Stimulated activated CD4-positive, alpha-beta T cell treated with anti-CD3 and anti-CD28 coated beads, Interleukin-12 subunit alpha, Interleukin-12 subunit beta, amount 100 ng/mL, for 4 hours (primary cell): ENCODE results near the gene TBC1D1.

ENCODE experiments used
- DNase-seq: peaks from one replicate; pipeline ENCODE4 v3.0.0-alpha.2; 2020

The TBC1D1 gene

DNA sequence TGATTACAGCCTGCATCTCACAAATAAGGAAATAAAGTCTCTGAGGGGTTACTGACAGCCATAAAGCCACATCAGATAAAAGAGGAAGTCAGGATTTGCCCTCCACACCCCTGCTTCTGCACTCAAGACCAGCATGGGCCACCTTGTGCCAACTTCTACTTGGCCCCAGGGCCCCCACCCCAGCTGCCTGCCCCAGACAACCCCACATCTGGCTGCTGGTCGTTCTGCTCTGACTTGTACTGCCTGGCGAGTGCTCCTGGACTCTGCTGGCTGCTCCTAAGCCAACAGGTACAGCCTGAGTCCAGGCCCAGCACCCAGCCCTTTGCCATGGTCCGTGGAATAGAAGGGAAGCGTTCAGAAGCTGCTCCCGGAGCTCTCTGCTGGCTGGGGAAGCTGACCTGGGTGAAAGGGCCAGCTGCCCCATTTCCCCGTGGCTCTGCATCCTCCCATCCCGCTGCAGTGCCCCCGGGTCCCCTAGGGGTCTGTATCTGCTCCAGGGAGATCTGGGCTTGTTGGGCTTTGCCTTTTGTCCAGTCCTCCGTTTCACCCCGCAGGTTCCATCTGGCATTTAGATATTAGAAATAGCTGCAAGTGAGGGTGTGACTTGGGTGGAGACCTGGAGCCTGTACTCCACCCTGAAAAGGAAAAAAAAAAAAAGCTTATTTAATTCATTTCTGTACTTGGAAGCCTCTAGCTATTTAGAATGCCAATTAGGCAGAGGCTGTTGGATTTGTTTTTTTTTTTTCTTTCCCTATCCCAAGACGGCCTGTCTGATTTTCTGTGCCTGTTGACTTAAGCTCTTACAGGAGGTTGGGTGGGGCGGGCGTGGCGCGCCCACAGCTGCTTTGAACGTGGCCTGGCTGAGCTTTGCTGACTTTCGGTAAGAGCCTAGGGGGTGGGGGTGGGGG, 264.1 kb downstream of the TBC1D1 start:
- DNase-seq = no peak

DNA sequence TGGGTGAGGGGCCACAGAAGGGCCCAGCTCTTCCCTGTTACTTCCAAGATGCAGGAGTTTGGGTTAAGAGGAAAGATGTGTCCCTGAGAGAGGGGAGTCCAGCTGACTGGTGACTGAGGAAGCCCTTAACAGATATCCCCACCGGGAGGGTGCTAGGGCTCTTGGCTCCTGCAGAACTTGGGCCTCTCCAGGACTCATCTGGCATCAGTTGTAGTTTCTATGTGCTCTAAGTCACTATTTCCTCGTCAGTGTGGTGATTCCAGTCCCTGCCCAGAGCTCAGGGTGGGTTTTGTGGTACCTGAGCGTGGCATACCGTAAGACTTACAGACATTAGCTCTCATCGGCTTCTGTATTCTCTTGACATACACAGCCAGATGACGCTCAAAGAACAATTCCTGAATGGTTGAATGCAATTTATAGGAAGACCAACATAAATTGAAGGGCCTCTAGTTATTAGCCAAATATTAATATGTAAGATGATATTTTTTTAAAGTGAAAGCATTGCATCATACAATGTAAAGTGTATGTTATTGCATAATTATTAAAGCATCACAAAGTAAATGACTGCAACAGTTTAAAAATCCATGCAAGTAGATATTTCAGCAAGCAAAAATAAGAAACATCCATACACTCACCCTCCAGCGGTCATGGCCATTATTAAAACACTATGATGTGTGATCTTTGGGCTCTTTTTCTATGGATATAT, 264.9 kb downstream of the TBC1D1 start:
- no peak for DNase-seq

DNA sequence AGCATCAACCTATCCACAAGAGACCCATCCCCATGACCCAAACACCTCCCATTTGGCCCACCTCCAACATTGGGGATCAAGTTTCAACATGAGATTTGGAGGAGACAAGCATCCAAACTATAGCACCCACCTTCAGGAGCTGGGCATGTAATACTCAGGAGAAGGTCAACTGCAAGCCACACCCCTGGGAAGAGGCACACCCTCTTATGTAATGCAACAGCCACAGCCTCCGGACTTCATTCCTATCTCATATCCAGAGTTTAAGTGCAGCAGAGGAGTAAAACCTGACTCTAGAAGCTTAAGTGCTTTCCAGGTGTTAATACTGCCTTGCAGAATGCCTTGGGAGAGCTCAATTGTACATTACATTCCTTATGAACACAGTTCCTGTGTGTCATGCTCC, 266.7 kb downstream of the TBC1D1 start:
- no peak for DNase-seq

DNA sequence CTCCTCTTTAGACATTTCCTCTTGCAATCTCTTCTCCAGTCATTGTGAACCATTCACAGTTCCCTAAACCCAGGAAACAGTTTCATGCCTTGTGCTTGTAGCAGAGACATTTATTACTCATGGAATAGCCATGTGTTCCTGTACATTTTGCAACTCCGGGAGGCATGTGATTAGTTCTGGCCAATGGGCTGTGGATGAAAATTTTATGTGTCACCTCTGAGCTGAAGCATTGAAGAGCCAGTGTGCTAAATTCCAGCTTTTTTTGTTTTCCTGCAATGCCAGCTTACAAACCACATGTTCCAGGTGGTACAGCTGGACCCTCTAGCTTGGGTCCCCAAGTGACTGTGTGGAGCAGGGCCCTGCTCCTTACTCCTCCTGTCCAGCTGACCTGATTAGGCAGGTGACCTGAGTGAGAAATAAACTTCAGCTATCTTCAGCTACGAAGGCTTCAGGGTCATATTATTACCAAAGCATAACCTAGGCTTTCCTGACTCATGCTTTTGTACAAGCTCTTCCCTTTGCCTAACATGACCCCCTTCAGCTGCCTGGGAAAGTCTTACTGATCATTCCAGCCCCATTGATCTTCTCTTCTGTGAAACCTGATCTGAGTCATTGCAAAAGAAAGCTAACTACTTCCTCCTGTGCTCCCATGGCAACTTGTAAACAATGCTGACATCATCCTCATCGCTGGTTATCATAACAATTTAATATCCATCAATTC, 269.8 kb downstream of the TBC1D1 start:
- peak; percentile 17 for DNase-seq

DNA sequence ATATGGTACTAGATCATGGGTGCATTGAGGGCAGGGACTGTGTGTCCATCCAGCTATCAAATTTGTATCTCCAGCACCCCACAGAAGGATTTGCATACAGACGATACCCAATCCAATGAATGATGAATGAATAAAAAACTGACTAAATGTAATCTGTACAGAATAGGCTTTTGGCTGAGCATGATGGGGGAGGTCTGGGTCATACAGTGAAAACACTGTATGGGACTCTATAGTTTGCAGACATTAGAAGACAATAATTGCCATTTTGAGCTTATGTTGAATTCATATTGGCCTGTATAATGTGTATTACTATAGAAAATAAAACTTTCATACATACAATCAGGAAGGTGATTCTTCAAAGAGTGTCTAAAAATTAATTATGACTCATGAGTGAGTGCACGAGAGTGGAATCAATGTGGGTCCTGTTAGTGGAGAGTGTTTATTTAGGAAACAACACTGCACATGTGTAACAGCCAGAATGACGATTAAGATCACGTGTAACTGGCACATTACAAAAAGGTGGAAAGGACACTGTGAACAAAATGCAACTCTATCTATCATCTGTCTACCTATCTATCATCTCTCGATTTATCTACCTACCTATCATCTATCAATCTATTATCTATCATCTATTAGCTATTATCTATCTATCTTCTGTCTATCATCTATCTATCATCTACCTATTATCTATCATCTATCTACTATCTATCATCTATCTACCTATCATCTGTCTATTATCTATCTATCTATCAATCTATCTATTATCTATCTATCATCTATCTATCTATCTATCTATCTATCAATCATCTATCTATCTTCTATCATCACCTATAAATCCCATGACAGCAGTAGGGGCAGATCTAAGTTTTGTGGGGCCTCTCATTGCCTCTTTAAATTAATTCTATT, 270.6 kb downstream of the TBC1D1 start:
- no peak for DNase-seq

DNA sequence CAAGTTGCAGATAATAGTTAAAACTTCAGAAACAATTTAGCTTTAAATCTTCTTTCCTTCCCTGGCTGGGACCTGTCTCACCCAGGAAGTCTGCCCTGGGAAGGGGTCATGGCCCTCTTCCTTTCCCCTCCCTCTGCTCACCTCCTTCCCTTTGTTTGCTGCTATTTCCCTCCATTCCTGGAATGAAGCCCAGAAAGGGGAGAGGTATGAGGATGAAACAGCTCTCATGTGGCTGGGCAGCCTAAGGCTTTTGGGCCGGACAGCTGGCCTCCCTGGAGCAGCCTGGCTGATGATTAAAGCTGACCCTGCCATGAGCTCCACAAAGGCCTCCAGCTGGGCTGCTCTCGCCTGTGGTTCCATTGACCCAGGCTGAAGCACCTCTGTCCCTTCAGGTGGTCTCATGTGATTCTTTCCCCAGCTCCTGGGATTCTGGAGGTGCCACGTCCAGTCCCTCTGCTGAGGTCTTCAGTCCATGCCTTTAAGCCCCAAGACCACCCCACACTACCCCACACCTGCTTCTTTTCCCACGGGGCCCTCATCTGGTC, 271.4 kb downstream of the TBC1D1 start:
- DNase-seq = no peak

DNA sequence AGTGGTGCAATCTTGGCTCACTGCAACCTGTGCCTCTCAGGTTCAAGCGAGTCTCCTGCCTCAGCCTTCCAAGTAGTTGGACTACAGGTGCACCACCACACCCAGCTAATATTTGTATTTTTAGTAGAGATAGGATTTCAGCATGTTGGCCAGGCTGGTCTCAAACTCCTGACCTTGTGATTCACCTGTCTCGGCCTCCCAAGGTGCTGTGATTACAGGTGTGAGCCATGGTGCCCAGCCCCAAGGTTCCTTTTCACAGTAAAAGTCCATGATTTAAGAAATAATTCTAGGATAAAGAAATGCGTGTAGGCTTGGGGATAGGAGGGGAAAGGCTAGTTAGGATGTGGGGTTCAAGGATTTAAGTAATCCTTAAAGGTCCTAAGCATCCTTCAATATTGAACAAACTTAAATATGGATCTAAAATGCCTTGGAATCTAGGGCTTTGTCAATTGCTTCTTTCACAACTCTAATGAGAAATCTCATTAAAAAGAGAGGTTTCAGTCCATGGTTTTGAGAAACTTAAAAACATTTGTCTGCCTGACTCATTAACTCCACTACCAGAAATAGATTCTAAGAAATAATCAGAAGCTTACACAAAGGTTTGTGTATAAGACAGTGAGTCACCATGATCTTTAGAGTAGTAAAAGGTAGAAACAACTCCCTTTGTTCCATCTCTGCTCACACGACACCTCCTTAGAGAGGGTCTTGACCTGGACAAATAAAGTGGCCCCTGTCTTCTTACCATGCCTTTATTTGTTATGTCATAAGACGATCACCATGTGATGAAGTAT, 272.5 kb downstream of the TBC1D1 start:
- no peak for DNase-seq

DNA sequence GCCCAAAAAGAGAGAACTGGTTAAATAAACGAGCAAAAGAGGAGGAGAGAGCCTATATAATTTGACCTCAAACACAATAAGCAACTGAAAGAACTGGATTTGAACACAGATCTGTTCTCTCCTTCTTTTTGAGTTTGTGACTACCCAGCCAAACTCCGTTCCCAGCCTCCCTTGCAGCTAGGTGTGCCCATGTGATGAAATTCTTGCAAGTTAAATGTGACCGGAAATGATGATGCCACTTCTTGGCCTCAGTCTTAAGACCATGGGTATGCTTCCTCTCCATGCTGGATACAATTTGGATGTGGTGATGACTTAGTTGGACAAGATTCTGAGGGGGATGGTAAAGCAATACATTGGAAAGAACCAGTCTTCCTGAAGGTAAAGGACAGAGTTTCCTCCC, 273.5 kb downstream of the TBC1D1 start:
- DNase-seq = no peak

DNA sequence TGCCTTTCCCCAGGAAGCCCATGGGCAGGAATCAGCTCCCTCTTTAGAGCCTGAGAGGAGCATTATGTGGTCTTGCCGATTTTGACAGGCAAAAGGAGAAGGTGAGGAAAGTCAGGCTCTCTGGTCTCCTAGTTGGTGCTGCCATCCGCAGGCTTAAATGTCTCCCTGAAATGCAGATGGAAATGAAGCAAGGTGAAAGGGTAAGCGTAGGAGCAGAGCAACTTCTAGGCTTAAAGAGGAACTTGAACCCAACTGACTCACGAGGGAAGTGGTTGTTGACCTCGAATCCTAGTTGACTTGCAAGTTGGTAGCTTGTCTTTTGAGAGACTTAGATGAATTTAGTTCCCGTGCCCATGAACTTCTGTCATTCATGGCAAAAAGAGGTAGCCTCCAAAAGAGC, 275.2 kb downstream of the TBC1D1 start:
- no peak for DNase-seq

DNA sequence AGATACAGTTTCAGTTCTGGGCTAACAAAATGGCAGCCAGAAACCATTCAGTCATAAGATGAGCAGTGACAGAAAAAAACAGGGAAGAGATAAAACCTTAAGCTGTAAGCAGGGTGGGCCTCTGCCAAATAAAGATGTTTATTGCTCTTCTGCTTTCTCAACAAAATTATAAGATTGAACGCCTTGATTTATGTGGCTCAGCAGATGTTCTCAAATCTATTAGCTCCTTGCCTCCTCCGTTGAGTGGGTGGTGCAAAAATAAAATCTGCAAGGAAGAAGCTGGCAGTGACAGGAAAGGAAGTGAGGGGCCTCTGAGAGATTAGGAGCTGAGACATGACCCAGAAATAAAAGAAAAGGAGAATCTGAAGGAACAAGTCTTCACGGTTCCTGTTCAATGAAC, 275.9 kb downstream of the TBC1D1 start:
- DNase-seq = no peak

DNA sequence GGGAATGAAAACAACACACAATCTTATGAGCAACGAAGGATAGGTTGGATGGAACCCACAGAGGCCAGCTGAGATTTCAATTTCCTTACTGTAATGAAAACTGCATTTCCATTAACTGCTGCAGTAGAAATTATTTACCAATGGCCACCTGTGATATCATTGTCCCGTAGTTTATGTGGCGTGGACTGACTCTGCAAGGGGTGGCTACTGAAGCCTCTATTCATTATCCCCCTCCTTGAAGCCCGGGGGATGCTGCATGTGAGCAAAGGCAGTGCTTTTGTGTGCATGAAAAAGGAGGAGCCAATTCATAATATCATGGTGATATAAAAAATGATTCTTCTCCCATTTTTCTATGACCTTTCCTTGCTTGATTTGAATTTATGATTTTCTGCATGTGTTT, 277.1 kb downstream of the TBC1D1 start:
- DNase-seq = no peak

DNA sequence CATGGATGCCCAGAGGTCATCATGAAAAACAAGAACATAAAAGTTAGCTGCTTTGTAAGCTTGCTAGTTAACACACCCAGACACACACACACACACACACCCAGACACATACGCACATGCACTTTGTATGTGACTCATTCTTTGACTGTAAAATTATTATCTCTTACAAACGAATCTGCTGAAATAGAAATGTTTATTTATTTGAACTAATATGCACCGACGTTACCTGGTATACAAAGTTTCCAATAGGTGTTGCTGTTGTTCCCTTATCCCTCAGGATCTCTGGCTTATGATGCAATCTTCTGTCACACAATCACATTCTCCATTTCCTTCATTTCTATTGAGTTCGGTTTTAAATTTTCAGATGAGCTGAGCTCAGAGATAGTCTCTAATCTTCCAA, 278.6 kb downstream of the TBC1D1 start:
- DNase-seq = no peak

DNA sequence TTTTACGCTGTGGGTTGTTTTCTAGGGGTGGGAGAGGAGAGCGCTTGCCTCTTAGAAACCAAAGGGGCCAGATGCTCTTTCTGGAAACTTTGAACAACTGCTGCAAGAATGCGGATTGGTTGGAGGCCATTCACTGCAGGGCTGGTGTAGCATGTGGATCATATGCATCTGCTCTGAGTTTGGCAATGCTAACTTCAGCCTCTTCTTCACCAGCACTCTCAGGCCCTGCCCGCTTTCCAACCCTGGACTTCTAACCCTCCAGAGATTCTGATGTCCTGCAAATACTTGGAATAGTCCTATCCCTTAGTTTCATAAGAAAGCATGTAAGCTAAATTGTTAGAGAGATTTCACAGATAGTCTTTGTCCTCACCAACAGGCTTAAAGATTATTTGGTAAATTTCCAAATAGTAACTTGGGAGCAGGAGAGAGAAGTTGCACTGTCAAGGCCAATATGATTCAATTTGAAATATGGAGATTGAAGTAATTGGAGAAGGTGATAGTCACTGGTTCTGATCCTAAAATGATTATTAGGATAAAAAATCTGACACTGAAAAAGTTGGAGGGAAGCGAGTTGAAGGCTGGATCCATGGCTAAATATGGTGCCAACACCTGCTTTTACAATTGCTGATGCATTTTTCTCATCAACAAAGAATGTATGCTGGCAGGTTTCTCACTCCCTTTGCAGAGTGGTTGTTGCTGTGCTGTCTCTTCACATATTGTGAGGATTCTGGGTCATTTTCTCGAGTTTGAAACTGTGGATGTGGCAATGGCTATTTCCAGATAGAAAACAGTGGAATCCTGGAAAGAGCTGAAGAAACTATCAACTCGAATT, 279.7 kb downstream of the TBC1D1 start:
- no peak for DNase-seq

DNA sequence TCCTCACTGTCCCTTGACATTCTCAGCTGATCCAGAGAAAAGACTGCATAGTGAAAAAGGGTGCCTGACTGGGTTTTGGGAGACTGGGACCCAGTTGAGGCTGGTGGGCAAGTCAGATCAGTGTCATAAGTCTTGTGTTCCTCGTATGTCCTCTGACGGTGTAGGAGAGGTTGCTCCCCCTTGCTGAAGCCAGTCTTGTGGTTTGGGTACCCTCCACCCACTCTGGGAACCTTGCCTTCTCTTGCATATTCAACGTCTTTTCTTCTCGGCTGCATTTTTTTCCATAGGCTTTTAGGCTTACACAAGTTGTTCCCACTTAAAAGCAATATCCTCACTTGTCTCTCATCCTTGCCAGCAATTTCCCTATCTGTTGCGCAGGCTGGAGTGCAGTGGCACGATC, 281.2 kb downstream of the TBC1D1 start:
- DNase-seq = no peak

DNA sequence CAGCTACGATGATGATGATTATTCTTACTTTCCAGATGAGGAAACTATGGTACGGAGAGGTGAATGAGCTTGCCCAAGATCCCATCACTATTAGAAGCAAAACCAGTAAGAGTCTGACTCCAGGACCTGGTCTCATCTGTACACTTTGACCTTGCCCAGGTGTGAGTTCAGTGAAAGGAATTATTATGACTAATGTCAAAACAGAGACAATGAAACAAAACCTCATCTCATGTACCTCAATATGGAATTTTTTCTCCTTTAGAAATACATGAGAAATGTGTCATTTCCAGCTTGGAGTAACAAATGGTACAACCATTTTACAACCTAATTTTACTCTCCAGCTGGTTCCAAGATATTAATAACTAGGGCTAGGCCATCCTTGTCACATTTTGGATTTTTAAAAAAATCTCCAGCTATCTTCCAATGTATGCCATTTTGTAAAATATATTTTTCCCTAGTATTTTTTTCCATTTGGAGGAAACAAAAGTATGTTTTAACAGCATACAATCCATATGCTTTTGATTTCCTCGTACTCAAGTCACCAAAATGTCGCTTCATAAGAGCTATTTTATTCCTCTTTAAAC, 283.1 kb downstream of the TBC1D1 start:
- DNase-seq = no peak

DNA sequence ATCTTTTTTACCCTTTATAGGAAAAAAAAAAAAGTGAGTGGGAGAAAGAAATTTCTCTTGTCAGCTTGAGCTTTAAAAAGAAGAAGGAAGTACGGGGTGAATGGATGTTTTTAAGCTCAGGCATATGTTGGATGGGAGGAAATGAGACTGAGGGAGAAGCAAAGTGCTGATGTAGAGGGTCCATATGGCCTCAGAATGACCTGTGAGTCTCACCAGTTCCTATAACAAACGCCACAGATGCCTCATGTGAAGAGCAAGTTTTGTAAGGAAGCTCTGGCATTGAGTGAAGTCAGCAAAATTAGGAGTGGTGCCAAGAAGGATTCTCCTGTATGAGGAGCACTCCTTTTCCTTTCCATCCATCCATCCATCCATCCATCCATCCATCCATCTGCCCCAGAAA, 283.9 kb downstream of the TBC1D1 start:
- DNase-seq = no peak

DNA sequence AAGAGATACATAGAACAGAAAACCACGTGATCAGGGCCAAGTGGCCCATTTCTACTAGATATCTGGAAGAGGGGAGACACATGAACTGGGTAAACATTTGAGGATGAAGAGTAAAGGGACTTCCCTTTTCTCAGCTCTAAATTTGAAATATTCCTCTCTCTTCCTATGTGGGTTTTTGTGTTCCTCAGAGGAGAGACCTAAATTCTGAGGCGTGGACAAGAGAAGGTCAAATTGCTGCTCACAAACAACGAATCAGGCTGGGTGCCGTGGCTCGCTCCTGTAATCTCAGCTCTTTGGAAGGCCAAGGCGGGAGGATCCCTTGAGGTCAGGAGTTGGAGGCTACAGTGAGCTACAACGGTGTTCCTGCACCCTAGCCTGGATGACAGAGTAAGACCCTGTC, 285.3 kb downstream of the TBC1D1 start:
- no peak for DNase-seq

DNA sequence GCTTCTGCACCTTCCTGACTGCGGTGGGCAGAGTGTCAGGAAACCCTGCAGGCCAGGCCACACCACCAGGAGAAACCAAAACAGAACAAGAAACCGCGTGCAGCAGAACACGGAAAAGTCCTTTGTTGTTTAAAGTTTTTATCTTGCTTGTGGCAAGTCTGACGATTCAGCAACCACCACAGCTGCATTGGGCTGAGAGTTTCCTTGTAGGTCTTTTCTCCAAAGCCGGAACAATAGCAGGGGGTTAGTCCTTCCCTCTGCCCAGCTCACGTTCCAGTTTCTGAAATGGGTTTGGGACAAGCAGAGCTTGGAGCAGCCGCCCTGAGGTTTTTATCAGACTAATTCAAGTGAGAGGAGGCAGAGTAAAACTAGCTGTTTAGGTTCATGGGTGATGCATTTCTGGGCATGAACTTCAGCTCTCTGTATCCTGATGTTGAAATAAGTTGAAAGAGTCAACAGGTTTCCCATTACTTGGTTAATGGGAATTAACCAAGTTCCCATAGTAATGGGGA, 286.2 kb downstream of the TBC1D1 start:
- DNase-seq = peak; percentile 15

DNA sequence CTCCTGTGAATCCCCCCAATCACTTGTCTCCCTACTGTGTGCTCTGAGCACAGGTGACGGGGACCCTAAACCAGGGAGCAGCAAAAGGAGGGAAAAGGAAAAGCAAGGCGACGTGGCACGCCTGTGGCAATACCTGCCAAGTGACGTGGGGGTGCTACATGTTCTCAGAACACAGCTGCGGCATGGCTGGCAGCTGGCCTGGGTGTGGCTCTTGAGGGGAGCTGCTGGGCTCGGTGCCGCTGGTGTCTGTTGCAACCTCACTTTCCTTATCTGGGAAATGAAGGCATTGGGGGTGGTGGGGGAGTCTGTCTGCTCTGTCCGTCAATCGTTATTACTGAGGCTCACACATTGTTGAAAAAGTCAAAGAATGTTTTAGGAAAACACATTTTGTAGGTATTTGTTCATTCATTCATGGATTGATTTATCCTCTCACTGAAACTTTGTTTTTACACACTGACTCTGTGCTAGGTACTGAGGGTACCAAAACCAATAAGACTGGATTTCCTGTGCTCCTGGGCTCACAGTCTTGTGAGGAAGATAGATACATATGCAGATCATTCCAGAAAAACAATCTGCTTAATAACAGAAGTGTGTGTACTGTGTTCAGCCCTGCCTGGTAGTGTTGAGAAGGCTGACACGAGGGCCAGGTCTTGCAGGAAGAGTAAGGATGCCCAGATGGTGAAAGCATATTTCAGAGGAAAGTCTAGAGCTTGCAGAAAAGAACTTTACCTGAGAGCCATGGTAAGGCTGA, 286.9 kb downstream of the TBC1D1 start:
- DNase-seq = peak; percentile 27
